Loucy (cell line): ENCODE results near the gene C1GALT1.

Experiments
- H2AFZ ChIP-seq: fragments of 200-600 bp; sonication (generic); 2 replicates; pipeline ENCODE4 v1.6.0; 2016; ENCODE audit warnings: antibody characterized with exemption, mild to moderate bottlenecking, low read length, moderate library complexity
- H3F3A ChIP-seq: fragments of 200-600 bp; 2 replicates; pipeline ENCODE4 v1.6.0; 2016; ENCODE audit warnings: antibody characterized with exemption, low read depth, mild to moderate bottlenecking
- H3K27me3 ChIP-seq: fragments of 200-600 bp; sonication (generic); 2 replicates; pipeline ENCODE4 v1.6.1; 2014; ENCODE audit warnings: low read length, mild to moderate bottlenecking; ENCODE audit not compliant: insufficient read depth, poor library complexity, severe bottlenecking
- H3K36me3 ChIP-seq: fragments of 200-600 bp; sonication (generic); 2 replicates; pipeline ENCODE4 v1.6.1; 2016; ENCODE audit warnings: low read length; ENCODE audit not compliant: insufficient read depth
- H3K4me1 ChIP-seq: fragments of 200-600 bp; sonication (generic); 2 replicates; pipeline ENCODE4 v1.5.1; 2014; ENCODE audit warnings: low read length, mild to moderate bottlenecking; ENCODE audit not compliant: insufficient read depth, poor library complexity, severe bottlenecking
- H3K4me2 ChIP-seq: fragments of 200-600 bp; sonication (generic); 2 replicates; pipeline ENCODE4 v1.6.0; 2014; ENCODE audit warnings: antibody characterized with exemption, low read length, low read depth, mild to moderate bottlenecking; ENCODE audit not compliant: poor library complexity, severe bottlenecking
- H3K4me3 ChIP-seq: fragments of 200-600 bp; sonication (generic); 2 replicates; pipeline ENCODE4 v1.5.1; 2014; ENCODE audit warnings: low read length, mild to moderate bottlenecking, mixed read lengths; ENCODE audit not compliant: poor library complexity, severe bottlenecking
- H3K79me2 ChIP-seq: fragments of 200-600 bp; sonication (generic); 2 replicates; pipeline ENCODE4 v1.6.1; 2014; ENCODE audit warnings: low read length; ENCODE audit not compliant: insufficient read depth
- H3K9ac ChIP-seq: fragments of 200-600 bp; sonication (generic); 2 replicates; pipeline ENCODE4 v1.6.0; 2014; ENCODE audit warnings: mild to moderate bottlenecking, low read depth, low read length, moderate library complexity; ENCODE audit not compliant: poor library complexity, severe bottlenecking
- H3K9me2 ChIP-seq: fragments of 200-600 bp; sonication (generic); replicated peaks from 2 replicates; pipeline ENCODE4 v1.6.1; 2016; ENCODE audit warnings: low read depth, low read length, mixed read lengths
- H3K9me3 ChIP-seq: fragments of 200-600 bp; sonication (generic); 2 replicates; pipeline ENCODE4 v1.6.1; 2014; ENCODE audit warnings: mild to moderate bottlenecking, antibody characterized with exemption, low read length, low read depth; ENCODE audit not compliant: insufficient read depth
- H4K20me1 ChIP-seq: fragments of 200-600 bp; sonication (generic); 2 replicates; pipeline ENCODE4 v1.6.0; 2014; ENCODE audit warnings: antibody characterized with exemption, low read length, mild to moderate bottlenecking; ENCODE audit not compliant: insufficient read depth, poor library complexity, severe bottlenecking
- CTCF ChIP-seq: fragments of 200-600 bp; sonication (generic); conservative IDR thresholded peaks from 2 replicates; pipeline ENCODE4 v1.5.1; 2014; ENCODE audit warnings: mild to moderate bottlenecking, antibody characterized with exemption, low read length
- EZH2phosphoT487 ChIP-seq: fragments of 200-600 bp; IDR thresholded peaks from 2 replicates; pipeline ENCODE4 v1.6.1; 2018; ENCODE audit warnings: antibody characterized with exemption, mild to moderate bottlenecking, moderate library complexity, borderline replicate concordance

C1GALT1 gene

GRCh38 chr7:7164591-7164990 lies 17.8 kb upstream of the C1GALT1 start:
- Histone ChIP-seq H3K36me3 (no peaks in the 10 kb centered on the region), H2AFZ (no peak overlapping the region), H3K79me2 (no peaks in the 10 kb centered on the region), H3K9me2 (no peaks in the 10 kb centered on the region), H4K20me1 (no peaks in the 10 kb centered on the region), H3K4me2 (peak overlapping the region; percentile 56), H3K4me3 (no peak overlapping the region), H3K9me3 (no peaks in the 10 kb centered on the region), H3K9ac (peak overlapping the region; percentile 15), H3K4me1 (peaks cover 33% of the 10 kb centered on the region), H3K27me3 (no peaks in the 10 kb centered on the region), H3F3A (no peaks in the 10 kb centered on the region)
- TF ChIP-seq EZH2phosphoT487 (no peak), CTCF (no peak)

- Histone ChIP-seq H3F3A (no peaks in the 10 kb centered on the region), H3K9me2 (no peaks in the 10 kb centered on the region), H3K9ac (no peak overlapping the region), H3K4me3 (no peak overlapping the region), H2AFZ (no peak overlapping the region), H3K4me1 (peaks cover 25% of the 10 kb centered on the region), H3K36me3 (no peaks in the 10 kb centered on the region), H3K4me2 (peak overlapping the region; percentile 56), H4K20me1 (no peaks in the 10 kb centered on the region), H3K79me2 (no peaks in the 10 kb centered on the region), H3K27me3 (no peaks in the 10 kb centered on the region), H3K9me3 (no peaks in the 10 kb centered on the region)
- TF ChIP-seq EZH2phosphoT487 (no peak), CTCF (no peak)
Observed at GRCh38 chr7:7165372-7165771, 17.0 kb upstream of the C1GALT1 start.

- TF ChIP-seq CTCF (no peak), EZH2phosphoT487 (no peak)
- no peak overlapping the region for H3K4me3 ChIP-seq
- H3K9me2 ChIP-seq, result no peaks in the 10 kb centered on the region
- peaks cover 17% of the 10 kb centered on the region for H3K4me1 ChIP-seq
- H3K36me3 ChIP-seq, result no peaks in the 10 kb centered on the region
- no peaks in the 10 kb centered on the region for H3K9me3 ChIP-seq
- no peaks in the 10 kb centered on the region for H3K27me3 ChIP-seq
- H3K79me2 ChIP-seq, result no peaks in the 10 kb centered on the region
- no peak overlapping the region for H3K9ac ChIP-seq
- no peak overlapping the region for H3K4me2 ChIP-seq
- H3F3A ChIP-seq, result no peaks in the 10 kb centered on the region
- no peaks in the 10 kb centered on the region for H4K20me1 ChIP-seq
- H2AFZ ChIP-seq, result no peak overlapping the region
Observed at GRCh38 chr7:7166318-7166717, 16.0 kb upstream of the C1GALT1 start.
